HG03558 (cell line): ENCODE data around the gene COX20.

Source experiments
- ATAC-seq: cut with Tn5 transposase; IDR thresholded peaks from one replicate; pipeline ENCODE4 v1.9.1; 2021; ENCODE audit warnings: moderate number of reproducible peaks; ENCODE audit not compliant: unreplicated experiment; ENCODE audit errors: extremely low read depth

The COX20 gene

GRCh38 chr1:244850099-244850852 is 14.8 kb downstream of the COX20 start:
- ATAC-seq: no peak

- no peak for ATAC-seq
Observed at GRCh38 chr1:244850896-244851295, 15.4 kb downstream of the COX20 start.

GRCh38 chr1:244851546-244852231 is 16.2 kb downstream of the COX20 start:
- ATAC-seq: no peak

- no peak for ATAC-seq
Observed at GRCh38 chr1:244852694-244853093, 17.2 kb downstream of the COX20 start.

- no peak for ATAC-seq
Observed at GRCh38 chr1:244854166-244854565, 18.7 kb downstream of the COX20 start.

- ATAC-seq: no peak
Observed at GRCh38 chr1:244854865-244855578, 19.6 kb downstream of the COX20 start.

- ATAC-seq: no peak
Observed at GRCh38 chr1:244857761-244858160, 22.3 kb downstream of the COX20 start.

- no peak for ATAC-seq
Observed at GRCh38 chr1:244858357-244858756, 22.9 kb downstream of the COX20 start.

GRCh38 chr1:244860078-244860477 is 24.6 kb downstream of the COX20 start:
- no peak for ATAC-seq

- ATAC-seq: no peak
Observed at GRCh38 chr1:244860914-244861610, 25.6 kb downstream of the COX20 start.

GRCh38 chr1:244861683-244862082 is 26.2 kb downstream of the COX20 start:
- ATAC-seq: no peak

GRCh38 chr1:244862354-244862698 is 26.9 kb downstream of the COX20 start:
- no peak for ATAC-seq

GRCh38 chr1:244862699-244863490 is 27.4 kb downstream of the COX20 start:
- peak; percentile 38 for ATAC-seq

GRCh38 chr1:244863491-244864252 is 28.2 kb downstream of the COX20 start:
- ATAC-seq: no peak

GRCh38 chr1:244864253-244865027 is 29.0 kb downstream of the COX20 start, which contains the start of gene HNRNPU:
HNRNPU (minus strand) TSS chr1:244864543; CDS start chr1:244864307, 236 bp downstream.
- peak; percentile 43 for ATAC-seq

GRCh38 chr1:244865028-244865371 is 29.5 kb downstream of the COX20 start:
- ATAC-seq: no peak

- ATAC-seq: no peak
Observed at GRCh38 chr1:244865820-244866219, 30.4 kb downstream of the COX20 start.

GRCh38 chr1:244866355-244866754 is 30.9 kb downstream of the COX20 start:
- no peak for ATAC-seq
